Endothelial cell of hepatic sinusoid (primary cell): ENCODE data around the gene LHFPL2.

Experiments
- in situ Hi-C: cut with HindIII; loops from 2 replicates; pipeline ENCODE4 v1.10.0; 2017; ENCODE audit warnings: low sequenced_read_pairs

The LHFPL2 gene

GRCh38 chr5:78547731-78548615, 100.6 kb downstream of the LHFPL2 start:
- in situ Hi-C loops = no loop called here

GRCh38 chr5:78547183-78547582, 101.4 kb downstream of the LHFPL2 start:
- in situ Hi-C loops = no loop called here

GRCh38 chr5:78546276-78546996, 102.1 kb downstream of the LHFPL2 start:
- in situ Hi-C loops = no loop called here

GRCh38 chr5:78545406-78545805, 103.2 kb downstream of the LHFPL2 start:
- in situ Hi-C loops = no loop called here

- in situ Hi-C loops = loop anchor here (5.0 kb wide), 2 partner anchors 47 to 83 kb away; no protein-coding TSS in a partner anchor
Observed at GRCh38 chr5:78544561-78545201, 103.9 kb downstream of the LHFPL2 start.

GRCh38 chr5:78543916-78544315, 104.7 kb downstream of the LHFPL2 start:
- in situ Hi-C loops = loop anchor here (5.0 kb wide), 2 partner anchors 47 to 83 kb away; no protein-coding TSS in a partner anchor

GRCh38 chr5:78543292-78543691, 105.3 kb downstream of the LHFPL2 start:
- in situ Hi-C loops = loop anchor here (5.0 kb wide), 2 partner anchors 46 to 84 kb away; no protein-coding TSS in a partner anchor

- in situ Hi-C loops = loop anchor here (5.0 kb wide), 2 partner anchors 45 to 85 kb away; no protein-coding TSS in a partner anchor
Observed at GRCh38 chr5:78542321-78542840, 106.2 kb downstream of the LHFPL2 start.

- in situ Hi-C loops = loop anchor here (5.0 kb wide), 2 partner anchors 44 to 86 kb away; no protein-coding TSS in a partner anchor
Observed at GRCh38 chr5:78541086-78541654, 107.4 kb downstream of the LHFPL2 start.

- in situ Hi-C loops = loop anchor here (5.0 kb wide), 2 partner anchors 43 to 87 kb away; no protein-coding TSS in a partner anchor
Observed at GRCh38 chr5:78540335-78541085, 108.1 kb downstream of the LHFPL2 start.

- in situ Hi-C loops = no loop called here
Observed at GRCh38 chr5:78538240-78538850, 110.2 kb downstream of the LHFPL2 start.

- in situ Hi-C loops = no loop called here
Observed at GRCh38 chr5:78537821-78538220, 110.8 kb downstream of the LHFPL2 start.

- in situ Hi-C loops = no loop called here
Observed at GRCh38 chr5:78537411-78537810, 111.2 kb downstream of the LHFPL2 start.

- in situ Hi-C loops = no loop called here
Observed at GRCh38 chr5:78536661-78537196, 111.8 kb downstream of the LHFPL2 start.

GRCh38 chr5:78534905-78535200, 113.7 kb downstream of the LHFPL2 start:
- in situ Hi-C loops = no loop called here

GRCh38 chr5:78534148-78534904, 114.2 kb downstream of the LHFPL2 start:
- in situ Hi-C loops = no loop called here

- in situ Hi-C loops = no loop called here
Observed at GRCh38 chr5:78533356-78533755, 115.2 kb downstream of the LHFPL2 start.

- in situ Hi-C loops = no loop called here
Observed at GRCh38 chr5:78530342-78531096, 118.1 kb downstream of the LHFPL2 start.
